T-helper 2 cell (primary cell): ENCODE results near the gene NISCH.

Experiments used
- DNase-seq, 5 experiments: peaks; one replicate each; pipeline versions ENCODE4 v3.0.0 to v3.0.0-alpha.2; 2012 to 2022

NISCH gene

GRCh38 chr3:52435246-52436101 is 19.9 kb upstream of the NISCH start:
- DNase-seq = no peak

- DNase-seq = no peak
Measured at GRCh38 chr3:52436500-52437149, 18.8 kb upstream of the NISCH start.

DNA sequence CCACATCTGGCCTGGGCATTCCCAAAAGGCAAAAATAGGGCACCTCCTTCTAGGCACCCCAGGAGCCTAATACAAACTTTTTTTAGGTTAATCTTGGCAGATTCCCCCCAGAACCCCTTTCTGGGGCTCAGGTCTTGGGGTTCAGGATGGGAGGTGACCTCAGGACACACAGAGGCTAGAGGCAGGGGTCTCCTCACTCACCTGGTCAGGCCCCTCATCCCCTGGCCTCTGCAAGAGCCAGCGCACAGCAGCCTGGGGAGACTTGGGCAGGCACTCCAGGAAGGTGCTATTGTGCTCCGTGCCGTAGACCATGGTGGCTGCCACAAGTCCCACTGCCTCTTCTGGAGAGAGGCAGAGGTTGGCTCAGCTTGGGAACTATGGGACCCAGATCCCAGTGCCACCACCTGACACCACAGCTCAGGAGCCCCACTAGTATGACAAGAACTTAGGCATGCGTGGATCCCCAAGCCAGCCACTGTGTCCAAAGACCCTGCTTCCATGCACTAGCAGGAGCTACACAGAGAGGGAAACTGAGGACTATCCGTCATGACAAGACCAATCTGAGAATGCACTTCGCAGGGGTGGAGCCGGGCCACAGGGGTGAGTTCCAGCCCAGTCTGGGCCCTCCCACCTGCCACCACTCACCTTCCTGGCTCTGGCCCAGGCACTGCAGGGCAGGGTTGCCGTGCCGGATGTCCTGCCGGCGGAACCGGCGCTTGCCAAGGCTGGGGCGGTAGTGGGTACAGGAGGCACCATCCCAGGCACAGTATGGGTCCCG is 17.9 kb upstream of the NISCH start:
- no peak for DNase-seq

DNA sequence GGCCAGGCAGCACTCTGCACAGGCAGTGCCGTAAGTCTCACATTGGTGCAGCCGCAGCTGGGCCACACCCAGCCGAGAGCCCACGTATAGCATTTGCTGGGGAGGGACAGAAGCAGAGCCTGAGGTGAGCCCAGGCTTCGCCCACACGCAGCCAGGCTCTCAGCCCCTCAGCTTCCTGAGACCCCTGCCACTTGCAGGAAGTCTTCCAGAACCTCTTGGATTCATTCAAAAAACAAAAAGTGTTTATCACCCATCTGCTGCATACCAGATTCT is 17.4 kb upstream of the NISCH start:
- no peak for DNase-seq

GRCh38 chr3:52438579-52439425 is 16.6 kb upstream of the NISCH start:
- no peak for DNase-seq

- no peak for DNase-seq
Measured at GRCh38 chr3:52439426-52440248, 15.8 kb upstream of the NISCH start.

DNA sequence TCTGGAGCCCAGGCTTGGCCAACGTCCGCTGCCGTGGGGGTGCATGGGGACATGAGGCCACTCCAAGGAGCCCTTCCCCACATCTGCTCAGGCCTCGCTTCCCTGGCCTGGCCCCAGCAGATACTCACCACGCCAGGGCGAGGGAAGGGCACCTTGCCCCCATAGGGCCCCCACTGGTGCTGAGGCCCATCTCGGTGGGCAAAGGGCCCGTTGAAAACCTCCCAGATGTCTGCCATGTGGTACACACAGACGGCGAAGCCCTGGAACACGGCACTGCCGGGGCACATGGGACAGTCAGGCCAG is 15.2 kb upstream of the NISCH start:
- DNase-seq = no peak

DNA sequence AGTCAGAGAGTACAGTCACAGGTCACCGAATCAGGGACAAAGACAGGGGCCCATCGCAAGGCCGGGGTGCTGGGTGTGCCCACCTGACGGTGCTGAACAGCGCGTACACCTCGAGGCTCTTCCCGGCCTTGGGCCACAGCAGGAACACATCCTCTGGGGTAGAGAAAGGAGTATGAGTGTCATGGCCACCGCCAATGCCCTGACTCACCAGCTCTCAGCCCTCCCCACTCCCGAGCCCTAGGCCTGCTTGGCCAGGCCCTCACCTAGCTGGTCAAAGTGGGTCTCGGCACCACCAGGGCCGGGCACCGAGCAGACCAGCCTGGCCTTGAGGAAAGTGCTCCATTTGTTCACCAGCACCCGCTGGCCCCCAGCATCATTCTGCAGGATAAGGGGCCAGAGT is 14.7 kb upstream of the NISCH start:
- no peak for DNase-seq

GRCh38 chr3:52441091-52441771 is 14.2 kb upstream of the NISCH start:
- DNase-seq = no peak

DNA sequence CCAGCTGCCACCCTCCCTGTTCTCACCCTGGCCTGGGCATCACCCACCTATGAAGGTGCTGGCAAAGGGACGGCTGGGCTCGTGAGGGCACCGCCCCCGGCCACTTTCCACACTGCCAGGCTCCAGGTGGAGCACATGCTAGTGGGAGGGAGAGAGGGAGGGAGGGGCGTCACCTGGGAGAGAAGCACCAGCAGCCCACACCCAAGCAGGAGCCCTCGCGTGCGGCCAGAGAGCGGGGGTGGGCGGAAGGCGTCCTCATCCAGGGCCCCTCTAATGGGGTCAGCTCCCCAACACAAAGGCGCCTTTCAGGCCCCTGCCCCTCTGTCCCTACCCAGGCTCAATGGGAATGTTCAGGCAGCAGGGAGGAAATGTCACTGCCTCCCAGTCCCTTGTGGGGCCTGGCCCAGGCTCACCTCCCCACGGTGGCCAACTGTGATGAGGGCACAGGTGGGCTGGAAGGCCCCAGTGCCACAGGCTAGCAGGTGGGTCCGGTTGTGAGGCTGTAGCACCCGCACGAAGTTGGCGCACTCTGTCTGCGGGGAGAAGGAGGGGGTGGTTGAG is 13.6 kb upstream of the NISCH start:
- no peak for DNase-seq

DNA sequence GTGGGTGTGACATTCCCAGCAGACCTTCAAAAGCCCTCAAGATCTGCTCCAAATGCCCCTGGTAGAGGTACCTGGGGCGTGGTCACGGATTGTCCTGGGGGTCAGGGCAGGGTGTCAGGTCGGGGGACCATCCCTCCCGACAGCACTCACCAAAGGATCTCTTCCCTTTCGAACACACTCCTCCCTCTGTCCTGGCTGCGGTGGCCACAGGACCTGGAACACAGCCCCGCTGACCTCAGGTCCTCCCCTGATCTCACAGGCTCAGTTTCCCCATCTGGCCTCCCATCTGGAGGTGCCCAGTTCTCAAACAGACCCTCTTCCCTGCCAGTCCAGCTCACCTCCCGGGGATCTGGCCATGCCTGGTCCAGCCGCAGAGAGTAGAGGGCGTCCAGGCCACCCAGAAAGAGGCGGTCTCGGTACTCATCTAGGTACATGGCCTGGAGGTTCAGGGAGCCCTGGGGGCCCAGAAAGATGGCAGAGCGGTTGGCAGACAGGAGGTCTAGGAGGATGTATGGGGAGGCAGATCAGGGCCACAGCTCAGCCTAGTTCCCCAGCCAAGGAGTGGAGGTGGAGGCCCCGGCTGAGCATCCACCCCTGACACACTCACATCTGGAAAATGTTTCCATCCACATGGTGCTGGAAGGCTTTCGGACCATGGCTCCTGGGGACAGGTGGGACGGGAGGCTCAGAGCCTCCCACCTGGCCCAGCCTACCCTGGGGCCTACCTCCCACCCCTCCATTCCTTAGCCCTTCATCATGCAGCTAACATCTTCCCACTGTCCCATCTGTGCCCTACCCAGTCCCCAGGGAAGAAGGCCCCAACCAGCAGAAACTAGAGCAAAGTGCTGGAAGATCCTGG is 12.8 kb upstream of the NISCH start:
- no peak for DNase-seq

GRCh38 chr3:52443268-52443610 is 12.2 kb upstream of the NISCH start:
- no peak for DNase-seq

DNA sequence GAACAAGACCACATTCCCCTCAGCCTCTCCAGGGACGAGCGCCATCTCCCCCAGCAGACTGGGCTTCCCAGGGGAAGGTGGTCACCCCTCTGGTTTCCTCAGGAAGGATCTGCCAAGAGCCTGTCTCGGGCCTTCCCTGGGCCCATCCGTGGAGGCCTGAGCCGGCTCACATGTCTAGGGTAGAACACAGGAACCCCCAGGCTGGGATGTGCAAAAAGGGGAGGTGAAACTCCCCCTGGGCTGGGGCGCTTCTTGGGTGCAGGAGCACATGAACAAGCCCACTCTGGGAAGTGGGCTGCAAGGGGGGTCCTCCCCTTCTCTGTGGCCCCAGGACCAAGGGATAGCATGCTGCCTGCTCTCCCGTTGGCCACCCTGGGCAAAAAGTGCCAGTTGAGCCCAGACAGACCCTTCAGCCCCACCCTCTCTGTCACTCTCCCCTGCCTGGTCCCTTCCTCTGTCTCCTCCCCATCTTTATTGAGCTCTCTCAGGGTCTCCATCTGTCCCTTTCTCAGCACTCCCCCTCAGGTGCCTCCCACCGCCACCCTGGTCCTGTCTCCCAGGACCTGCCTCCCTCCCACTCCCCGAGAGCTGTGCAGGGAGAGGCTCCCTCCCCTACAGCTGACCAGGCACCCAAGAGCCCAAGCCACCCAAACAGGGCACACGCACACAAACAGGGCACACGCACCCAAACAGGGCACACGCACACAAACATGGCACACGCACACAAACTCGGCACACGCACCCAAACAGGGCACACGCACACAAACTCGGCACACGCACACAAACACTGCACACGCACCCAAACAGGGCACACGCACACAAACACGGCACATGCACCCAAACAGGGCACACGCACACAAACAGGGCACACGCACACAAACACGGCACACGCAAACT is 11.4 kb upstream of the NISCH start:
- no peak for DNase-seq

GRCh38 chr3:52444860-52445793 is 10.3 kb upstream of the NISCH start, which contains the start of gene SEMA3G:
Gene SEMA3G, minus strand, starts transcription at chr3:52445103. Its CDS starts 76 bp downstream, at chr3:52445027.
- DNase-seq = peak; percentile 38 to 86 (median 71)

- DNase-seq = no peak
Measured at GRCh38 chr3:52446042-52446441, 9.4 kb upstream of the NISCH start.

- peak; percentile 39 to 73 (median 61) for DNase-seq
Measured at GRCh38 chr3:52446631-52447511, 8.5 kb upstream of the NISCH start.
